ENCODE results near the gene INTS15.

Gene INTS15

DNA sequence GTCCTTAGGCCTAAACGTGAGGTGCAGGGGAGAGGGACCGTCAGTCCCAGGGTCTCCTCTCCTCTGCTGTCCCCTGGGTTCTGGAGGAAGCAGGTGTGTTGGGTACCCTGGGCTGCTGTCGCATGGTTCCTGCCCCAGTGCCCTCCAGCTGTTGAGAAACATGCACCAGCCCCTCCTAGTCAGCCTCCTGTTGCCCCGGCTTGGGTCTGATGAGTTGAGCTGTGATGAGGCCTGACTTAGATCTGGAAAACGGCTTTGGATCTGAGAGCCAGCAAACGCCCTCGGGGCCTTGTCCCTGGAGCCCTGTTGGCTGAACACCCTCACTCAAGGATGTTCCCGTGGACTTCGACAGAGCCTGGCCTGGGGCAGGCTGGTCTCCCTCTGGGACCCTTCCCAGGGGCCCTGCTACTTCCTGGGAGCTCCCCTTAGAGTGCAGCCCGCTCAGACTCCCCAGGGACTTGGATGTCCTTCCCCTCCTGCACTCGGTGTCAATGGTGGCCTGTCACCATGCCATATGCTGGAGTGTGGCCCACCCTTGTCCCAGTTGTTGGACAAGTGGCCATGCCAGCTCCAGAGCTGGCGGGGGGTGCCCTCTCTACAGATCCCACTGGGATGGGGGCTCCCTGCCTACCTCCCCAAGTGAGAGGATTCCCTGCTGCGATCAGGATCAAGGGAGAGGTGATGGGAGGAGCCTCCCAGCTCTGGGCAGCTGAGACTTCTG lies 59.6 kb downstream of the INTS15 start:
- Histone ChIP-seq H4K20me1 (ENCODE audit: insufficient read depth, low read length, poor library complexity, severe bottlenecking) (no peaks in the 10 kb centered on the region), H3K9me3 (ENCODE audit: insufficient read depth, low read depth, low read length) (no peaks in the 10 kb centered on the region), H3K79me2 (ENCODE audit: insufficient read depth, low read length) (peaks cover 15% of the 10 kb centered on the region; the same call in 1 of the 2 replicates), H3K27me3 (ENCODE audit: insufficient read depth, low read length, poor library complexity, severe bottlenecking) (no peaks in the 10 kb centered on the region), H3K36me3 (ENCODE audit: insufficient read depth, low read length) (peaks cover 35% of the 10 kb centered on the region; the same call in 1 of the 2 replicates), H3K9ac (ENCODE audit: low read depth, low read length, poor library complexity, severe bottlenecking) (no peak overlapping the region), H3F3A (ENCODE audit: low read depth) (no peaks in the 10 kb centered on the region), H3K9me2 (replicated peaks; ENCODE audit: low read depth, low read length) (no peaks in the 10 kb centered on the region), H3K4me1 (ENCODE audit: insufficient read depth, low read length, poor library complexity, severe bottlenecking) (no peaks in the 10 kb centered on the region), H2AFZ (ENCODE audit: low read length) (no peak overlapping the region), H3K4me3 (ENCODE audit: low read length, poor library complexity, severe bottlenecking) (no peak overlapping the region), H3K4me2 (ENCODE audit: low read depth, low read length, poor library complexity, severe bottlenecking) (no peak overlapping the region)
- TF ChIP-seq EZH2phosphoT487 (IDR thresholded peaks at IDR 0.05; ENCODE audit: borderline replicate concordance), result no peak
- TF ChIP-seq, protein P1, sequence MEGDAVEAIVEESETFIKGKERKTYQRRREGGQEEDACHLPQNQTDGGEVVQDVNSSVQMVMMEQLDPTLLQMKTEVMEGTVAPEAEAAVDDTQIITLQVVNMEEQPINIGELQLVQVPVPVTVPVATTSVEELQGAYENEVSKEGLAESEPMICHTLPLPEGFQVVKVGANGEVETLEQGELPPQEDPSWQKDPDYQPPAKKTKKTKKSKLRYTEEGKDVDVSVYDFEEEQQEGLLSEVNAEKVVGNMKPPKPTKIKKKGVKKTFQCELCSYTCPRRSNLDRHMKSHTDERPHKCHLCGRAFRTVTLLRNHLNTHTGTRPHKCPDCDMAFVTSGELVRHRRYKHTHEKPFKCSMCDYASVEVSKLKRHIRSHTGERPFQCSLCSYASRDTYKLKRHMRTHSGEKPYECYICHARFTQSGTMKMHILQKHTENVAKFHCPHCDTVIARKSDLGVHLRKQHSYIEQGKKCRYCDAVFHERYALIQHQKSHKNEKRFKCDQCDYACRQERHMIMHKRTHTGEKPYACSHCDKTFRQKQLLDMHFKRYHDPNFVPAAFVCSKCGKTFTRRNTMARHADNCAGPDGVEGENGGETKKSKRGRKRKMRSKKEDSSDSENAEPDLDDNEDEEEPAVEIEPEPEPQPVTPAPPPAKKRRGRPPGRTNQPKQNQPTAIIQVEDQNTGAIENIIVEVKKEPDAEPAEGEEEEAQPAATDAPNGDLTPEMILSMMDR (conservative IDR thresholded peaks at IDR 0.05; ENCODE audit: low read length), result no peak

DNA sequence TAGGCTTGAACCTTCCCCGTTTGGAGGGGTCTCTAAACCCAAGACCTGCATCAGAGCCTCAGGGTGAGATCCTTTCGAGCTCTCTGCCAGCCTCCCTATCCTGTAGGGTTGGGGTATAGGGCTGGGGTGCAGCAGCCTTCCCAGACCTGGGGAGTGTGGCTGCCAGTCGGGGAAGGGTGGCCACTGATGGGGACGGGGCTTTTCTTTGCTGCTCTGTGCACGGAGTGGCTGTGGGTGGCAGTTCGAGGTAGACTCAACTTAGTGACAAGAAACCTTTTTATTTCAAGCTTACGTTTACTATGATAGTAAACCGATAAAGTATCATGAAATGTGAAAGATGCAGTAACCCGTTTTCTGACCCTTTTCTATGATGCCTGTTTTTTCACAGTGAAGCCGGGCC lies 60.3 kb downstream of the INTS15 start:
- Histone ChIP-seq H3K9ac (ENCODE audit: low read depth, low read length, poor library complexity, severe bottlenecking) (no peak overlapping the region), H3K4me3 (ENCODE audit: low read length, poor library complexity, severe bottlenecking) (no peak overlapping the region), H3K4me2 (ENCODE audit: low read depth, low read length, poor library complexity, severe bottlenecking) (no peak overlapping the region), H3K27me3 (ENCODE audit: insufficient read depth, low read length, poor library complexity, severe bottlenecking) (no peaks in the 10 kb centered on the region), H3F3A (ENCODE audit: low read depth) (no peaks in the 10 kb centered on the region), H3K4me1 (ENCODE audit: insufficient read depth, low read length, poor library complexity, severe bottlenecking) (no peaks in the 10 kb centered on the region), H4K20me1 (ENCODE audit: insufficient read depth, low read length, poor library complexity, severe bottlenecking) (no peaks in the 10 kb centered on the region), H3K79me2 (ENCODE audit: insufficient read depth, low read length) (peaks cover 15% of the 10 kb centered on the region; the same call in 1 of the 2 replicates), H3K9me2 (replicated peaks; ENCODE audit: low read depth, low read length) (no peaks in the 10 kb centered on the region), H3K36me3 (ENCODE audit: insufficient read depth, low read length) (peaks cover 34% of the 10 kb centered on the region; the same call in 1 of the 2 replicates), H2AFZ (ENCODE audit: low read length) (no peak overlapping the region), H3K9me3 (ENCODE audit: insufficient read depth, low read depth, low read length) (no peaks in the 10 kb centered on the region)
- TF ChIP-seq, protein P1 (conservative IDR thresholded peaks at IDR 0.05; ENCODE audit: low read length), result no peak
- TF ChIP-seq EZH2phosphoT487 (IDR thresholded peaks at IDR 0.05; ENCODE audit: borderline replicate concordance), result no peak

DNA sequence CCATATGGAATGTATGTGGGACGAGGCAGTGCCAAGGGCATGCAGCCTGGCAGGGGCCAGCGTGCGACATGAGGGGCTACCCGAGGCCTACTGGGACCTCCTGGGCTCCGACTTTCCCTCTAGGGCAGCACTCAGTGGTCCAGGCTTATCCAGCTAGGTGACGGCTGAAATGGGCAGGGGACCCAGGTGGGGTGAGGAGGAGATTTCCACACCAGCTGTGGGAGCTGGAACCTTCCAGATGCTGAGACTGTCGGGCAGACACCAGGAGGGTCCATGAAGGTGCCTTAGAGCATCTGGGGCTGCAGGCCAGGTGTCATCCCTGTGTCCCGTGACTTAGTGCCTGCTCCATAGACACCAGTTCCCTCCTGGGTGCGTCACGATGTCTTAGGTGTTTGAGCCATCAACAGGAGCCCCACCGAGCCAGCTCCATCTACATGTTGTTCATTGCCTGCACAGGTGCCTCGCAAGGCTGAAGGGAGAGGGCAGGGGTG lies 60.7 kb downstream of the INTS15 start:
- Histone ChIP-seq H3K9me3 (ENCODE audit: insufficient read depth, low read depth, low read length) (no peaks in the 10 kb centered on the region), H3K79me2 (ENCODE audit: insufficient read depth, low read length) (peaks cover 15% of the 10 kb centered on the region; the same call in 1 of the 2 replicates), H3K9me2 (replicated peaks; ENCODE audit: low read depth, low read length) (no peaks in the 10 kb centered on the region), H4K20me1 (ENCODE audit: insufficient read depth, low read length, poor library complexity, severe bottlenecking) (no peaks in the 10 kb centered on the region), H3K36me3 (ENCODE audit: insufficient read depth, low read length) (peaks cover 37% of the 10 kb centered on the region; the same call in 1 of the 2 replicates), H3F3A (ENCODE audit: low read depth) (no peaks in the 10 kb centered on the region), H3K4me1 (ENCODE audit: insufficient read depth, low read length, poor library complexity, severe bottlenecking) (no peaks in the 10 kb centered on the region), H3K4me3 (ENCODE audit: low read length, poor library complexity, severe bottlenecking) (no peak overlapping the region), H2AFZ (ENCODE audit: low read length) (no peak overlapping the region), H3K4me2 (ENCODE audit: low read depth, low read length, poor library complexity, severe bottlenecking) (no peak overlapping the region), H3K9ac (ENCODE audit: low read depth, low read length, poor library complexity, severe bottlenecking) (no peak overlapping the region), H3K27me3 (ENCODE audit: insufficient read depth, low read length, poor library complexity, severe bottlenecking) (no peaks in the 10 kb centered on the region)
- TF ChIP-seq EZH2phosphoT487 (IDR thresholded peaks at IDR 0.05; ENCODE audit: borderline replicate concordance), result no peak
- TF ChIP-seq, protein P1 (conservative IDR thresholded peaks at IDR 0.05; ENCODE audit: low read length), result no peak
